BE2C (cell line): ENCODE results near the gene TMEM156.
"Not testable (repeated sequence)": the region's sequence is repeated elsewhere in the genome, so short reads cannot be mapped to it uniquely, and the experiment has no call there.

Source experiments
- DNase-seq: peaks from one replicate; pipeline ENCODE4 v3.0.0-alpha.2; 2020
- H3K27me3 ChIP-seq: fragments of 250-450 bp; sonication (Bioruptor Pico); 2 replicates; pipeline ENCODE4 v1.5.1; 2020; ENCODE audit warnings: mild to moderate bottlenecking
- H3K36me3 ChIP-seq: fragments of 250-450 bp; sonication (Bioruptor Pico); 2 replicates; pipeline ENCODE4 v1.5.1; 2020; ENCODE audit warnings: mild to moderate bottlenecking
- H3K4me1 ChIP-seq: fragments of 250-450 bp; sonication (Bioruptor Pico); 2 replicates; pipeline ENCODE4 v1.5.1; 2020
- H3K4me3 ChIP-seq: 2 replicates; pipeline ENCODE4 v1.5.1; 2011; ENCODE audit warnings: low read depth, low read length
- H3K9me3 ChIP-seq: fragments of 250-450 bp; sonication (Bioruptor Pico); 2 replicates; pipeline ENCODE4 v1.5.1; 2020
- CTCF ChIP-seq: IDR thresholded peaks from 2 replicates; pipeline ENCODE4 v1.5.1; 2012; ENCODE audit warnings: mild to moderate bottlenecking, low read depth, low read length

TMEM156 gene

GRCh38 chr4:38994135-38994534 lies 38.1 kb downstream of the TMEM156 start:
- Histone ChIP-seq H3K36me3 (no peaks in the 10 kb centered on the region), H3K9me3 (no peaks in the 10 kb centered on the region), H3K4me1 (no peaks in the 10 kb centered on the region), H3K4me3 (no peak overlapping the region), H3K27me3 (no peaks in the 10 kb centered on the region)
- no peak for TF ChIP-seq CTCF
- DNase-seq, result no peak

GRCh38 chr4:38993683-38994082 lies 38.5 kb downstream of the TMEM156 start:
- DNase-seq, result no peak
- Histone ChIP-seq H3K4me3 (no peak overlapping the region), H3K4me1 (no peaks in the 10 kb centered on the region), H3K9me3 (no peaks in the 10 kb centered on the region), H3K27me3 (no peaks in the 10 kb centered on the region), H3K36me3 (no peaks in the 10 kb centered on the region)
- peak; percentile 28 for TF ChIP-seq CTCF

- Histone ChIP-seq H3K36me3 (no peaks in the 10 kb centered on the region), H3K4me1 (no peaks in the 10 kb centered on the region), H3K27me3 (no peaks in the 10 kb centered on the region), H3K9me3 (no peaks in the 10 kb centered on the region), H3K4me3 (no peak overlapping the region)
- no peak for TF ChIP-seq CTCF
- DNase-seq, result no peak
Observed at GRCh38 chr4:38990241-38990640, 42.0 kb downstream of the TMEM156 start.

- Histone ChIP-seq H3K4me1 (peaks cover 1% of the 10 kb centered on the region; the same call in 1 of the 2 replicates), H3K9me3 (no peaks in the 10 kb centered on the region), H3K36me3 (no peaks in the 10 kb centered on the region), H3K4me3 (no peak overlapping the region), H3K27me3 (no peaks in the 10 kb centered on the region)
- TF ChIP-seq CTCF, result no peak
- no peak for DNase-seq
Observed at GRCh38 chr4:38989487-38989886, 42.7 kb downstream of the TMEM156 start.

GRCh38 chr4:38988353-38988752 lies 43.9 kb downstream of the TMEM156 start:
- H3K27me3 ChIP-seq, H3K4me1 ChIP-seq, DNase-seq, H3K9me3 ChIP-seq, H3K36me3 ChIP-seq, H3K4me3 ChIP-seq: not testable (repeated sequence)

- no peak for TF ChIP-seq CTCF
- no peaks in the 10 kb centered on the region for H3K9me3 ChIP-seq
Observed at GRCh38 chr4:38987491-38987890, 44.7 kb downstream of the TMEM156 start.

GRCh38 chr4:38985410-38986100 lies 46.7 kb downstream of the TMEM156 start:
- no peak overlapping the region for H3K4me3 ChIP-seq
- no peaks in the 10 kb centered on the region for H3K27me3 ChIP-seq
- no peak for DNase-seq
- H3K36me3 ChIP-seq, result no peaks in the 10 kb centered on the region
- peaks cover 28% of the 10 kb centered on the region for H3K4me1 ChIP-seq
- no peaks in the 10 kb centered on the region for H3K9me3 ChIP-seq
- no peak for TF ChIP-seq CTCF

More at GRCh38 chr4:38987491-38987890, 44.7 kb downstream of the TMEM156 start:
- H3K4me3 ChIP-seq, result no peak overlapping the region
- DNase-seq, result no peak
- no peaks in the 10 kb centered on the region for H3K36me3 ChIP-seq
- peaks cover 12% of the 10 kb centered on the region for H3K4me1 ChIP-seq
- no peaks in the 10 kb centered on the region for H3K27me3 ChIP-seq
